Natural killer cell (primary cell): ENCODE results near the gene CCDC146. TPM values are rescaled to one million over a fixed set of nuclear protein-coding genes. Genes with fewer than 3 reads are reported as not detected.

Source experiments
- ATAC-seq, 3 donors: fragments of 150-1000 bp in 2 of 3; fragments of 200-7000 bp in 1 of 3; cut with Tn5 transposase; 1 replicate in 1 of 3; 2 replicates in 2 of 3; pipeline ENCODE4 v1.10.0; 2021; ENCODE audit warnings: mild to moderate bottlenecking in 2 of 3, moderate library complexity in 2 of 3
- DNase-seq, 2 donors: peaks; one replicate each; pipeline versions ENCODE4 v3.0.0 to v3.0.0-alpha.2; 2013 to 2021; ENCODE audit warnings: mixed read lengths in 1 of 2
- H3K27ac ChIP-seq: one replicate; pipeline ENCODE4 v1.5.1; 2013; ENCODE audit warnings: mild to moderate bottlenecking, low read length
- H3K27me3 ChIP-seq: one replicate; pipeline ENCODE4 v1.6.1; 2013; ENCODE audit warnings: low read length; ENCODE audit not compliant: control insufficient read depth, insufficient read depth
- H3K36me3 ChIP-seq: one replicate; pipeline ENCODE4 v1.6.1; 2013; ENCODE audit warnings: low read length; ENCODE audit not compliant: control insufficient read depth, insufficient read depth
- H3K4me1 ChIP-seq: one replicate; pipeline ENCODE4 v1.6.1; 2013; ENCODE audit warnings: low read length; ENCODE audit not compliant: control insufficient read depth, insufficient read depth
- H3K4me3 ChIP-seq: one replicate; pipeline ENCODE4 v1.5.1; 2013; ENCODE audit warnings: low read length
- H3K9me3 ChIP-seq: one replicate; pipeline ENCODE4 v1.6.1; 2013; ENCODE audit warnings: low read length; ENCODE audit not compliant: control insufficient read depth, insufficient read depth
- H3K27ac Mint-ChIP-seq, 2 donors: one replicate each; pipeline ENCODE4 v1.8.0; 2022; ENCODE audit warnings: mild to moderate bottlenecking in 2 of 2, mixed read lengths in 2 of 2, moderate library complexity in 1 of 2
- H3K27me3 Mint-ChIP-seq, 2 donors: one replicate each; pipeline ENCODE4 v1.8.0; 2022; ENCODE audit warnings: low read depth in 2 of 2, mixed read lengths in 2 of 2
- H3K36me3 Mint-ChIP-seq: one replicate; pipeline ENCODE4 v1.8.0; 2022; ENCODE audit warnings: mixed read lengths
- H3K4me1 Mint-ChIP-seq, 2 donors: one replicate each; pipeline ENCODE4 v1.8.0; 2022; ENCODE audit warnings: mixed read lengths in 2 of 2
- H3K4me3 Mint-ChIP-seq: one replicate; pipeline ENCODE4 v1.8.0; 2022; ENCODE audit warnings: mild to moderate bottlenecking, moderate library complexity, mixed read lengths
- H3K9me3 Mint-ChIP-seq, 2 donors: one replicate each; pipeline ENCODE4 v1.8.0; 2022; ENCODE audit warnings: mixed read lengths in 2 of 2
- WGBS: methylation state at CpG from one replicate; pipeline ENCODE4 v1.1.7; 2013; ENCODE audit warnings: missing lambda C conversion rate; ENCODE audit not compliant: insufficient coverage; 5-methylcytosine and 5-hydroxymethylcytosine counted together
- intact Hi-C: fragments of 100-400 bp; cut with micrococcal nuclease; formaldehyde crosslinking; loops from one replicate; pipeline ENCODE4 v1.14.2; 2022
- total RNA-seq, 4 donors: library from RNA; stranded (reverse); fragments of 120-200 nt in 1 of 4; gene quantifications; one replicate each; pipeline versions ENCODE4 v1.2.3 to v1.2.4, GENCODE V29; 2013 to 2022
- TF ChIP-seq, protein P1 (sequence below): fragments of 200-600 bp; IDR thresholded peaks from one replicate; pipeline ENCODE4 v1.8.0; 2022; ENCODE audit warnings: antibody characterized with exemption

CCDC146 gene
- total RNA-seq, 3 donors from 2014 or later (not counting 1 experiment from before 2014, with no cell fraction given): 20.1 to 25.6 (median 24.0) TPM

DNA sequence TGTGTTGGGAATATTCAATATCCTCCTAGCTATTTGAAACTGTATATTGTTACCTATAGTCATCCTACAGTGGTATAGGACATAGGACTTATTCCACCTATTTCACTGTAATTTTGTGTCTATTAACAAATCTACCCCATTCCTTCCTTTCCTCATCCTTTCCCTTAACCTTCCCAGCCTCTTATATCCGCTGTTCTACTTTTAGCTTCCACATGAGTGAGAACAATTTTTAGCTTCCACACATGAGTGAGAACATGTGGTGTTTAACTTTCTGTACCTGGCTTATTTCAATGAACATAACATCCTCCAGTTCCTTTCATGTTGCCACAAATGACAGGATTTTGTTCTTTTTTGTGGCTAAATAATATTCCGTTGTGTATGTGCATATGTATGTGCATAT, 173.1 kb downstream of the CCDC146 start:
- H3K4me1 ChIP-seq: no peaks in the 10 kb centered on the region
- no peak overlapping the region for H3K27ac ChIP-seq
- no peak overlapping the region for H3K4me3 Mint-ChIP-seq
- no peak for ATAC-seq
- no peak for DNase-seq
- WGBS: 100% methylated on average over 1 of the region's 2 CpGs
- H3K9me3 Mint-ChIP-seq: peaks cover 2 to 9% of the 10 kb centered on the region in 2 donors
- no peak overlapping the region for H3K4me3 ChIP-seq
- TF ChIP-seq, protein P1, sequence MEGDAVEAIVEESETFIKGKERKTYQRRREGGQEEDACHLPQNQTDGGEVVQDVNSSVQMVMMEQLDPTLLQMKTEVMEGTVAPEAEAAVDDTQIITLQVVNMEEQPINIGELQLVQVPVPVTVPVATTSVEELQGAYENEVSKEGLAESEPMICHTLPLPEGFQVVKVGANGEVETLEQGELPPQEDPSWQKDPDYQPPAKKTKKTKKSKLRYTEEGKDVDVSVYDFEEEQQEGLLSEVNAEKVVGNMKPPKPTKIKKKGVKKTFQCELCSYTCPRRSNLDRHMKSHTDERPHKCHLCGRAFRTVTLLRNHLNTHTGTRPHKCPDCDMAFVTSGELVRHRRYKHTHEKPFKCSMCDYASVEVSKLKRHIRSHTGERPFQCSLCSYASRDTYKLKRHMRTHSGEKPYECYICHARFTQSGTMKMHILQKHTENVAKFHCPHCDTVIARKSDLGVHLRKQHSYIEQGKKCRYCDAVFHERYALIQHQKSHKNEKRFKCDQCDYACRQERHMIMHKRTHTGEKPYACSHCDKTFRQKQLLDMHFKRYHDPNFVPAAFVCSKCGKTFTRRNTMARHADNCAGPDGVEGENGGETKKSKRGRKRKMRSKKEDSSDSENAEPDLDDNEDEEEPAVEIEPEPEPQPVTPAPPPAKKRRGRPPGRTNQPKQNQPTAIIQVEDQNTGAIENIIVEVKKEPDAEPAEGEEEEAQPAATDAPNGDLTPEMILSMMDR: no peak
- H3K27ac Mint-ChIP-seq: peak overlapping the region in 1 of 2 donors; percentile 16
- no peaks in the 10 kb centered on the region for H3K27me3 Mint-ChIP-seq
- H3K27me3 ChIP-seq: no peaks in the 10 kb centered on the region
- H3K9me3 ChIP-seq: peaks cover 4% of the 10 kb centered on the region
- peaks cover 30% of the 10 kb centered on the region for H3K36me3 Mint-ChIP-seq
- peaks cover 0 to 8% of the 10 kb centered on the region in 2 donors for H3K4me1 Mint-ChIP-seq
- peaks cover 2% of the 10 kb centered on the region for H3K36me3 ChIP-seq
- intact Hi-C loops: no loop called here

DNA sequence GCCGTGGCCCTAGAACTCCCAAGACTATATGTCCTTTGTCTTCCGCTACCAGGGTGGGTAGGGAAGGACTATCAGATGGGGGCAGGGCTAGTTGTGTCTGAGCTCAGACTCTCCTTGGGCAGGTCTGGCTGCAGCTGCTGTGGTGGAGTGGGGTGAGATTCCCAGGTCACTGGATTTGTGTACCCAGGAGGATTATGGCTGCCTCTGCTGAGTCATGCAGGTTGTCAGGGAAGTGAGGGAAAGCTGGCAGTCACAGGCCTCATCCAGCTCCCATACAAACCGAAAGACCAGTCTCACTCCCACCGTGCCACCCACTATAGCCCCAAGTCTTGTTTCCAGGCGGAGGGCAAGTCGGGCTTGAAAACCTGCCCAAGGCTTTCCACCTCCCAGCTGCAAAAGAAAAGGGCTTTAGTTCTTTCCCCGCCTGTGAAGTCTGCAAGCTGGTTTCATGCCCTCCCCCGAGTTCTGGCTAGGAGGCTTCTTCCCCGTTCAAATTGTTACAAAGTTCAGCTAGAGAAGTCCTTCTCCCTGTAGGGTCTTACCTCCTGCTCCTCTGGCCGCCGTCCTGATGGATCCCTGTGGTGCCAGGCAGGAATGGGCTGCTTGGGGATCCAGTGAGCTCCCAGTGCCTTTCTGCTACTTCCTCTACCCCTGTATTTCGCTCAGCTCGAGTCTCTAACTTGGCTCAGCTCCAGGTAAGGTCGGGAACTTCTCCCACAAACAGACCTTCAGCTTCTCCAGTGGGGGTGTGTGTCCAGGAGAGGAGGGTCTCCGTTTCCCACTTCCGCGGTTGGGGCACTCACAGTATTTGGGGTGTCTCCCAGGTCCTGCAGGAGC, 184.0 kb downstream of the CCDC146 start:
- DNase-seq (no peak), ATAC-seq (no peak)
- WGBS: 74% methylated on average over 15 of the region's 17 CpGs
- H3K27ac ChIP-seq: no peak overlapping the region
- TF ChIP-seq, protein P1: no peak
- no peak overlapping the region for H3K4me3 ChIP-seq
- H3K36me3 ChIP-seq: peaks cover 29% of the 10 kb centered on the region
- intact Hi-C loops: no loop called here
- Mint-ChIP-seq H3K4me3 (no peak overlapping the region), H3K9me3 (peaks cover 13 to 21% of the 10 kb centered on the region in 2 donors), H3K36me3 (peaks cover 78% of the 10 kb centered on the region), H3K27ac (peak overlapping the region in 1 of 2 donors; percentile 45), H3K27me3 (no peaks in the 10 kb centered on the region), H3K4me1 (peaks cover 7 to 27% of the 10 kb centered on the region in 2 donors)
- H3K27me3 ChIP-seq: no peaks in the 10 kb centered on the region
- H3K9me3 ChIP-seq: peaks cover 12% of the 10 kb centered on the region
- H3K4me1 ChIP-seq: no peaks in the 10 kb centered on the region

DNA sequence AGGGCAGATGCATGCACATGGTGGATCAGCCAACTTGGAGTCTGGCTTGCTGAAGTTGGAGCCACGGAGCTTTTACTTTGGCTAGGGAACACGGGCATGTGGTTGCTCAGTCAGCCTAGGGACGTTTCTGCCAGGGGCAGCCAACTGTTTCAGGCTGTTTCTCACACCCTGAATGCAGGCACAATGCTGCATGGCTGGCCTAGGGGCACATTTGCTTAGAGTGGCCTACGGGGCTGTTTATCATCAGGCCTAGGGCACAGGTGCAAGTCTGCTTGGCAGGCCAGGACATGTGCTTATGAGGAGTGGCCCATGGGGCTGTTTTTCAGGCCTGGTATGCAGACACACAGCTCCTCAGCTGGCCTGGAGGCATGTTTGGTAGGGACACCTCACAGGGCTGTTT, 186.4 kb downstream of the CCDC146 start:
- H3K27ac Mint-ChIP-seq: peak overlapping the region; percentile 21 to 45
- WGBS: 79% methylated on average over 4 of the region's 4 CpGs
- peaks cover 7 to 20% of the 10 kb centered on the region in 2 donors for H3K4me1 Mint-ChIP-seq
- no peak overlapping the region for H3K4me3 Mint-ChIP-seq
- H3K4me3 ChIP-seq: no peak overlapping the region
- no peaks in the 10 kb centered on the region for H3K27me3 ChIP-seq
- no peak for DNase-seq
- H3K9me3 ChIP-seq: peaks cover 12% of the 10 kb centered on the region
- peaks cover 0 to 10% of the 10 kb centered on the region in 2 donors for H3K9me3 Mint-ChIP-seq
- H3K27me3 Mint-ChIP-seq: no peaks in the 10 kb centered on the region
- no peak for ATAC-seq
- no peaks in the 10 kb centered on the region for H3K4me1 ChIP-seq
- H3K36me3 Mint-ChIP-seq: peaks cover 62% of the 10 kb centered on the region
- intact Hi-C loops: no loop called here
- H3K27ac ChIP-seq: no peak overlapping the region
- TF ChIP-seq, protein P1: no peak
- H3K36me3 ChIP-seq: peaks cover 53% of the 10 kb centered on the region
